MG63 (cell line): Measurements from ENCODE around the gene LBH. TPM values are rescaled to one million over a fixed set of nuclear protein-coding genes. Genes with fewer than 3 reads are reported as not detected.

Experiments used
- DNase-seq: peaks from one replicate; pipeline ENCODE4 v3.0.0-alpha.2; 2020
- H3K27me3 ChIP-seq: fragments of 250-450 bp; sonication (Bioruptor Pico); 2 replicates; pipeline ENCODE4 v1.5.1; 2020; ENCODE audit warnings: mild to moderate bottlenecking, moderate library complexity
- H3K36me3 ChIP-seq: fragments of 250-450 bp; sonication (Bioruptor Pico); 2 replicates; pipeline ENCODE4 v1.5.1; 2020; ENCODE audit warnings: mild to moderate bottlenecking, moderate library complexity
- H3K4me3 ChIP-seq: fragments of 250-450 bp; sonication (Bioruptor Pico); 2 replicates; pipeline ENCODE4 v1.5.1; 2020; ENCODE audit warnings: mild to moderate bottlenecking, moderate library complexity
- H3K9me3 ChIP-seq: fragments of 250-450 bp; sonication (Bioruptor Pico); 2 replicates; pipeline ENCODE4 v1.5.1; 2020; ENCODE audit warnings: mild to moderate bottlenecking, moderate library complexity
- total RNA-seq: library from RNA; depleted of rRNA; stranded (reverse); fragments of >200 nt; shearing (Covaris generic); gene quantifications from 2 replicates; pipeline ENCODE4 v1.2.3, GENCODE V29; 2014; ENCODE audit warnings: low replicate concordance; rRNA removed

The LBH gene
- total RNA-seq, 1 experiment from 2014 or later: 60.0 TPM

DNA sequence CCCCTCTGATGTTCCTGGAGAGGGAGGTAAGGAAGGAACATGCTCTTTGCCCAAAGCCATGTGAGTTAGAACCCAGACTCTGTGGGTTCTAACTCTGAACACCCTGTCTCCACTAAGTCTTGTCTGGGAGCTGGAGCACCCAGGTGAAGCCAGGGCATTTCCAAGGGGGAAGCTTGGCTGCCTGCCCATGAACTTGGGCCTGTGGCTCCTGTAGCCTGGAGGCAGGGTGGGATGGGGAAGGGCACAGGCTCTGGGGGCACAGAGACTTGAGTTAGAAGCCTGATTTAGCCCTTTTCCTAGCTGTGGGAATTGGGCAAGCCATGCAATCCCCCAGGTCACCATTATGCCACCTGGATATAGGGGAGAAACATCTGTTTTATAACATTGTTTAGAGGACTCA lies 65.2 kb downstream of the LBH start:
- Histone ChIP-seq H3K36me3 (no peaks in the 10 kb centered on the region), H3K27me3 (no peaks in the 10 kb centered on the region), H3K4me3 (no peak overlapping the region), H3K9me3 (no peaks in the 10 kb centered on the region)
- DNase-seq: no peak

DNA sequence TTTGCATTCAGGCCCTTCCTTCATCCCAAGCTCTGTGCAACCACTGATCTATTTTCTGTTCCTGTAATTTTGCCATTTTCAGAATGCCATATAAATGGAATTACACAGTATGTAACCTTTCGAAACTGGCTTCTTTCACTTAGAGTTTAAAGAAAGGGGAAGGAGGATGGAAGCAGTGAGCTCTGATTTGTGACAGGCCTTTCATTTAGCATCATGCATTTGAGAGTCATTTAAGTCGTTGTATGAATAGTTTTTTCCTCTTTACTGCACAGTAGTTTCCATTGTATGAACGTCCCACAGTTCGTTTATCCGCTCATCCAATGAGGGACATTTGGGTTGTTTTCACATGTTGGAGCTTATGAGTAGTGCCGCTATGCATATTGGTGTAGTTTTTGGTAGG lies 67.0 kb downstream of the LBH start:
- no peaks in the 10 kb centered on the region for H3K9me3 ChIP-seq
- no peaks in the 10 kb centered on the region for H3K36me3 ChIP-seq
- no peak for DNase-seq
- no peak overlapping the region for H3K4me3 ChIP-seq
- no peaks in the 10 kb centered on the region for H3K27me3 ChIP-seq

DNA sequence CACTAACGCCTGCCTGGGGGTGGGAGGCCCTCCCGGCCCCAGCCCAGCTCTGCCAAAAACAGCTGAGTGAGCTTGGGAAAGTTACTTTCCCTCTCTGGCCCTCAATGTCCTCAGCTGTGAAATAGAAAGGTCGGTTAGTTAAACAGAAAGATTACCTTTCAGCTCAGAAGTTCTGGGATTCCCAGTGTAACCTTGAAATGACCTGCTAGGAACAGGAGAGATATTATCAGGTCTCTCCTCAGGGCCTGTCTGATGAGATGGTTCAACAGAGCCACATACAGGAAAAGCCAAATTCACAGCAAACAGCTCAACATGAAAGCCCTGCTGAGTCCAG lies 68.8 kb downstream of the LBH start:
- no peak for DNase-seq
- H3K27me3 ChIP-seq: no peaks in the 10 kb centered on the region
- H3K4me3 ChIP-seq: no peak overlapping the region
- H3K9me3 ChIP-seq: no peaks in the 10 kb centered on the region
- H3K36me3 ChIP-seq: no peaks in the 10 kb centered on the region

DNA sequence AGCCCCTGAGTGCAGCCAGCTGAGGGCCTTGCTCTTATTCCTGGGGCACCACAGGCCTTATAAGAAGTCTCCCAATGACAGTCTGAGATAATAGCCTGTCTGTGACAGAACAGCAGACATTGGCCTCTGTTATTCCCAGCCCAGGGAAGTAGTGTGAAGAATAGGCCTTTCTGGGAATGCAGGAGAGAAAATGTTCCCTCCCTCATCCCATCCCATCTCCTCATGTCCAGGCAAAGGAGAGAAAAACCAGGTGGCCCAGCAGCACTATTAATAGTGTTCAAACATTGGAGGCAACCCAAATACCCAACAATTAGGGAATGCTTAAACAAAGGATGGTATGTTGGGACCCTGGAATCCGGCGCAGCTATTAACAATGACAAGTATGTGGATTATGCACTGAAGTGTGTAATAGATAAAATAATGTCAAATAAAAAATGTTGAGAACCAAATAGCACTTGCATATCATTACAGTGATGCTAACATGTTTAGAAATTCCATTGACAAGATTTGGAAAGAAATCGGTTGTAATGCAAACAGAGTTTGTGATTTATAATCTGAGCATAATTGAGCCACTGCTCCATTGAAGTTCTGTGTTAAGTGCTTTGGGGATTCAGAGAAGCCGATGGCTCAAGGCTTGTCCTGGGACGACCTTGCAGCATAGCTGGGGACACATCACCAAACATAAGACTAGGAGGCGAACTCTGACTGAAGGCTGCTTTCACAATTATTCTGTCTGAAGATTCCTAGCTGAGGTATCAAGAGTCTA lies 69.3 kb downstream of the LBH start:
- H3K27me3 ChIP-seq: no peaks in the 10 kb centered on the region
- DNase-seq: peak; percentile 44
- H3K36me3 ChIP-seq: no peaks in the 10 kb centered on the region
- H3K9me3 ChIP-seq: no peaks in the 10 kb centered on the region
- H3K4me3 ChIP-seq: no peak overlapping the region

DNA sequence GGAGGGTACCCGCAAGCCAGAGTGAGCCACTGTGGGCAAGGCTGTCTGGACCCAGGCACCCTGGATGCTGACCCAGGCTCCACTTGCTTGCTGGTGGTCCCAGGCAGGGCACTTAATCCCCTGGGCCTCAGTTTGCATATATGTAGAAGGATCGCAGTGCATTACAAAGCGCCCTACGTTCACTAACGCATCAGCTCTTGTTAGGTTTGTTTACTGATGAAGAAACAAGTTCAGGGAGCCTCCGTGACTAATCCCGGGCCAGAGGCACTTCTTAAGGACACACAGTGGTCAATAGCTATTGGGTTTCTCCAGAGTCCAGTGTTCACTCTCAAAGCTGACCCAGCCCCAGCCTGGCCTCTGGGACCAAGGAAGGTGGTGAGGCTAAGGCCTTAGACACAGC lies 70.2 kb downstream of the LBH start:
- Histone ChIP-seq H3K27me3 (no peaks in the 10 kb centered on the region), H3K4me3 (no peak overlapping the region), H3K9me3 (no peaks in the 10 kb centered on the region), H3K36me3 (no peaks in the 10 kb centered on the region)
- no peak for DNase-seq

DNA sequence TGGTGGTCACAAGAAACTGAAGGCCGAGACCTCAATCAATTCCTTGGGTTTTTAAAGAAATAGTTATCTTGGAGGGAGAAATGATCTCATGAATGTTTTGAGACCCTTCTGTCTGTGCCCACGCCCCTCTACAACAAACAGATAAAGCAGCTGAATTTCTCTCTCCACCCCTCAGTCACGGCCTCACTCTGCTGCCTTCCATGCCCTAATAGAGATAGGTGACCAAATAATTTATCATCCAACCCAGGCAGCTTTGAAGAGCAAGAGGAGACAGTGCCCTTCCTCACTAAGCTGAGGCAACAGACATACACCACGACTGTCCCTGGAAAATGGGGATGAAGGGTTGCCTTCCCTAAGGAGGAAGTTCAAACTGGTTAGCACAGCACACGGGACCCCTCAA lies 71.2 kb downstream of the LBH start:
- H3K4me3 ChIP-seq: no peak overlapping the region
- no peaks in the 10 kb centered on the region for H3K9me3 ChIP-seq
- no peaks in the 10 kb centered on the region for H3K36me3 ChIP-seq

DNA sequence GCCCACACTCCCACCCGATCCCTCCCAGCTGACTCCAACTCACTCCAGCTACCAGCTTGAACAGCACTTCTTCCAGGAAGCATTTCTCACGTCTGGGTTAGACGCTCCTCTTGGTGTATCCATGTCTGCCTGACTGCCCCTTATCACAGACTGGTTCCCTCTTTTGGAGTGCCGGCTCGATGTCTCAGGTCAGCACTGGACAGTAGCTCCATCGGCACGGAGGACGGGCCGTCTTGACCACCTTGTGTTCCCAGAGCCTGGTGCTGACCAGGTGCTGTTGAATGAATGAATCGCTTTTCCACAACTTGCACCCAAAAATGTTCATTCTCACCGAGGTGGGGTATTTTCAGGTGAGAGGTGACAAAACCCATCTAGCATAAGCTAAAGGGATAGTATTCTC lies 71.8 kb downstream of the LBH start:
- no peaks in the 10 kb centered on the region for H3K27me3 ChIP-seq
- DNase-seq: no peak
- no peak overlapping the region for H3K4me3 ChIP-seq
- no peaks in the 10 kb centered on the region for H3K9me3 ChIP-seq
- no peaks in the 10 kb centered on the region for H3K36me3 ChIP-seq

More for the DNA sequence above, 71.2 kb downstream of the LBH start:
- no peaks in the 10 kb centered on the region for H3K27me3 ChIP-seq
- no peak for DNase-seq

DNA sequence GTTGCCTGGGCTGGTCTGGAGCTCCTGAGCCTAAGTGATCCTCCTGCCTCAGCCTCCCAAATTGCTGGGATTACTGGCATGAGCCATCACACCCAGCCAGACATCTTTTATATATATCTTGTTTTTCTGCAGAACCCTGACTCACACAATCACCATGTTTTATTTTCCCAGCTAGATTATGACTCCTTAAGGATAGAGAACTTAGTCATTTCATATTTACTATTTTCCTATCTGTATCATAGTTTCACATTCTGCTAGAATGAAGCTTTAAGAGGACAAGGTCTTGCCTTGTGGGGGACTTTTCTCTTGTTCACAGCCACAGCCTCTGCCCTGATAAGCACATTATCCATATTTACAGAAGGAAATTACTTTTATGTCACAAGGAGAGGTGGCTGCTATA lies 73.9 kb downstream of the LBH start:
- no peaks in the 10 kb centered on the region for H3K36me3 ChIP-seq
- no peaks in the 10 kb centered on the region for H3K9me3 ChIP-seq
- no peak overlapping the region for H3K4me3 ChIP-seq
- no peaks in the 10 kb centered on the region for H3K27me3 ChIP-seq
- peak; percentile 39 for DNase-seq

DNA sequence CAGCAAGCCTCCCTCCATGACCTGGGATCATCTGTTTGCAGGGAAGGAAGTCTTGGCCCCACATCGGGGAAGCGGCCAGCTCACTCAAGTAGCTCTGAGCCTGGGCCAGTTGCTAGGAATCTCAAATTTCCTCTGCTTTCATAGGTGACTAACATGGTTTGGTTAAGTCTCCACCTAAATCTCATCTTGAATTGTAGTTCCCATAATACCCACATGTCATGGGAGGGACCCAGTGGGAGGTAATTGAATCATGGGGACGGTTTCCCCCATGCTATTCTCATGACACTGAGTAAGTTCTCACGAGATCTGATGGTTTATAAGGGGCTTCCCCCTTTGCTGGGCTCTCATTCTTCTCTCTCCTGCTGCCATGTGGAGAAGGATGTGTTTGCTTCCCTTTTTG lies 75.2 kb downstream of the LBH start:
- no peaks in the 10 kb centered on the region for H3K27me3 ChIP-seq
- peak; percentile 21 for DNase-seq
- H3K9me3 ChIP-seq: no peaks in the 10 kb centered on the region
- no peaks in the 10 kb centered on the region for H3K36me3 ChIP-seq
- no peak overlapping the region for H3K4me3 ChIP-seq

DNA sequence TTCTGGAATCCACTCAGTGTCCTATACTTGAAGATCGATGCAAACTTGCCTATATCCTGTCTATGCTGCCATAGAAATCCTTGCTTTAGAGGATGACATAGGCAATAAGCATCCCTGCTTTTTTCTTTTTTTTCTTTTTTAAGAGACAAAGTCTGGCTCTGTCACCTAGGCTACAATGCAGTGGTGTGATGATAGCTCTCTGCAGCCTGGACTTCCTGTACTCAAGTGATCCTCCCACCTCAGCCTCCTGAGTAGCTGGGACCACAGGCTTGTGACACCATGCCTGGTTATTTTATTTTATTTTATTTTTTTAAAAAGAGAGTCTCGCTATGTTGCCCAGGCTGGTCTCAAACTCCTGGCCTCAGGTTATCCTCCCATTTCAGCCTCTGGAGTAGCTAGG lies 76.9 kb downstream of the LBH start:
- no peak overlapping the region for H3K4me3 ChIP-seq
- no peaks in the 10 kb centered on the region for H3K27me3 ChIP-seq
- no peaks in the 10 kb centered on the region for H3K9me3 ChIP-seq
- H3K36me3 ChIP-seq: no peaks in the 10 kb centered on the region
- no peak for DNase-seq

Other genes starting within 250 kb of the LBH start
- 37.7 and 75.2 TPM in 2 replicates for gene YPEL5, start 84.5 kb upstream of the LBH start, total RNA-seq
- gene LCLAT1, start 215.7 kb downstream of the LBH start, total RNA-seq: 12.0 and 22.1 TPM in 2 replicates